ENCODE measurements around the gene NT5DC1.

Gene NT5DC1

GRCh38 chr6:116196841-116197240, 96.2 kb downstream of the NT5DC1 start:
- DNase-seq (ENCODE audit: low spot score) = no peak

- no peak for DNase-seq (ENCODE audit: low spot score)
Measured at GRCh38 chr6:116200619-116201249, 100.1 kb downstream of the NT5DC1 start.

GRCh38 chr6:116201538-116201937, 100.9 kb downstream of the NT5DC1 start:
- DNase-seq (ENCODE audit: low spot score) = no peak

- DNase-seq (ENCODE audit: low spot score) = no peak
Measured at GRCh38 chr6:116205281-116205680, 104.6 kb downstream of the NT5DC1 start.

- no peak for DNase-seq (ENCODE audit: low spot score)
Measured at GRCh38 chr6:116206231-116206903, 105.7 kb downstream of the NT5DC1 start.

- DNase-seq (ENCODE audit: low spot score) = no peak
Measured at GRCh38 chr6:116208056-116208785, 107.6 kb downstream of the NT5DC1 start.

- DNase-seq (ENCODE audit: low spot score) = no peak
Measured at GRCh38 chr6:116210316-116210715, 109.7 kb downstream of the NT5DC1 start.

GRCh38 chr6:116210750-116211425, 110.2 kb downstream of the NT5DC1 start:
- no peak for DNase-seq (ENCODE audit: low spot score)

GRCh38 chr6:116214681-116215080, 114.0 kb downstream of the NT5DC1 start:
- no peak for DNase-seq (ENCODE audit: low spot score)

- no peak for DNase-seq (ENCODE audit: low spot score)
Measured at GRCh38 chr6:116215414-116215813, 114.8 kb downstream of the NT5DC1 start.

- DNase-seq (ENCODE audit: low spot score) = peak; percentile 47
Measured at GRCh38 chr6:116217069-116217468, 116.4 kb downstream of the NT5DC1 start.

GRCh38 chr6:116218172-116218633, 117.5 kb downstream of the NT5DC1 start:
- peak; percentile 42 for DNase-seq (ENCODE audit: low spot score)

GRCh38 chr6:116218866-116219265, 118.2 kb downstream of the NT5DC1 start:
- DNase-seq (ENCODE audit: low spot score) = no peak

GRCh38 chr6:116221067-116221466, 120.4 kb downstream of the NT5DC1 start:
- DNase-seq (ENCODE audit: low spot score) = no peak

- no peak for DNase-seq (ENCODE audit: low spot score)
Measured at GRCh38 chr6:116221911-116222310, 121.3 kb downstream of the NT5DC1 start.

- DNase-seq (ENCODE audit: low spot score) = no peak
Measured at GRCh38 chr6:116223355-116223754, 122.7 kb downstream of the NT5DC1 start.

- DNase-seq (ENCODE audit: low spot score) = no peak
Measured at GRCh38 chr6:116229287-116229913, 128.7 kb downstream of the NT5DC1 start.

GRCh38 chr6:116234689-116235088, 134.0 kb downstream of the NT5DC1 start:
- DNase-seq (ENCODE audit: low spot score) = no peak

GRCh38 chr6:116238083-116238482, 137.4 kb downstream of the NT5DC1 start:
- DNase-seq (ENCODE audit: low spot score) = no peak

- no peak for DNase-seq (ENCODE audit: low spot score)
Measured at GRCh38 chr6:116239256-116239655, 138.6 kb downstream of the NT5DC1 start.

GRCh38 chr6:116239856-116240255, 139.2 kb downstream of the NT5DC1 start:
- DNase-seq (ENCODE audit: low spot score) = no peak

GRCh38 chr6:116244284-116244683, 143.6 kb downstream of the NT5DC1 start:
- DNase-seq (ENCODE audit: low spot score) = no peak
